GM10248 (cell line): ENCODE measurements around the gene ACBD3.

ENCODE experiments used
- CTCF ChIA-PET: fragments of 300-600 bp; sonication (Branson Sonifier 250); formaldehyde crosslinking; extraction: SDS; loops from one replicate; lab custom pipeline; 2021; ENCODE audit warnings: antibody characterized with exemption; lab: Yijun Ruan, JAX
- POLR2A ChIA-PET: fragments of 350-650 bp; sonication (Branson Sonifier 250); formaldehyde crosslinking; extraction: SDS; loops from one replicate; lab custom pipeline; 2020; ENCODE audit warnings: antibody characterized with exemption; lab: Yijun Ruan, JAX
- DNase-seq: peaks from one replicate; pipeline ENCODE4 v3.0.0; 2012; ENCODE audit errors: extremely low spot score
- CTCF ChIP-seq: IDR thresholded peaks from 2 replicates; pipeline ENCODE4 v1.5.1; 2012; ENCODE audit warnings: mild to moderate bottlenecking, low read depth; ENCODE audit errors: extremely low read depth, missing control alignments, control extremely low read depth

ACBD3 gene

GRCh38 chr1:226212545-226212944, 26.0 kb upstream of the ACBD3 start:
- no peak for TF ChIP-seq CTCF
- DNase-seq = no peak
- ChIA-PET POLR2A (no interaction called here), CTCF (interaction anchor here (2.9 to 4.8 kb wide), 2 partner anchors 13 to 88 kb away, joined by 11 to 53 read pairs; no protein-coding TSS in a partner anchor)

GRCh38 chr1:226211181-226211821, 24.8 kb upstream of the ACBD3 start:
- CTCF ChIA-PET = interaction anchor here (1.2 to 4.8 kb wide), 5 partner anchors 12 to 224 kb away, joined by 3 to 53 read pairs (median 4); no protein-coding TSS in a partner anchor
- POLR2A ChIA-PET = no interaction called here
- DNase-seq = no peak
- no peak for TF ChIP-seq CTCF

- POLR2A ChIA-PET = no interaction called here
- DNase-seq = no peak
Observed at GRCh38 chr1:226210571-226211176, 24.1 kb upstream of the ACBD3 start.

GRCh38 chr1:226209307-226210059, 22.9 kb upstream of the ACBD3 start:
- no peak for TF ChIP-seq CTCF
- no peak for DNase-seq
- ChIA-PET POLR2A (no interaction called here), CTCF (interaction anchor here (4.8 kb wide), 1 partner anchor 10 kb away, joined by 53 read pairs; no protein-coding TSS in a partner anchor)

More at GRCh38 chr1:226210571-226211176, 24.1 kb upstream of the ACBD3 start:
- no peak for TF ChIP-seq CTCF
- CTCF ChIA-PET = interaction anchor here (1.2 to 4.8 kb wide), 5 partner anchors 11 to 223 kb away, joined by 3 to 53 read pairs (median 4); no protein-coding TSS in a partner anchor

GRCh38 chr1:226207048-226207447, 20.5 kb upstream of the ACBD3 start:
- no peak for DNase-seq
- ChIA-PET POLR2A (no interaction called here), CTCF (interaction anchor here (2.9 kb wide), 1 partner anchor 82 kb away, joined by 9 read pairs; no protein-coding TSS in a partner anchor)
- no peak for TF ChIP-seq CTCF

- no peak for TF ChIP-seq CTCF
- ChIA-PET CTCF (interaction anchor here (2.9 kb wide), 1 partner anchor 80 kb away, joined by 9 read pairs; no protein-coding TSS in a partner anchor), POLR2A (no interaction called here)
- no peak for DNase-seq
Observed at GRCh38 chr1:226204198-226204597, 17.7 kb upstream of the ACBD3 start.
